ENCODE measurements around the gene UQCRC1. TPM values are rescaled to one million over a fixed set of nuclear protein-coding genes. Genes with fewer than 3 reads are reported as not detected.

UQCRC1 gene
- total RNA-seq, 1 experiment from 2014 or later: 278 TPM

GRCh38 chr3:48567500-48567899, 41.9 kb downstream of the UQCRC1 start:
- POLR2A ChIA-PET: no interaction called here

GRCh38 chr3:48567090-48567489, 42.4 kb downstream of the UQCRC1 start:
- no TSS peak for BruUV-seq (replicated peaks)

More at GRCh38 chr3:48567500-48567899, 41.9 kb downstream of the UQCRC1 start:
- Histone ChIP-seq H3K27me3 (replicated peaks; ENCODE audit: control insufficient read depth, insufficient read depth, low read length) (no peaks in the 10 kb centered on the region), H3K36me3 (ENCODE audit: control insufficient read depth, insufficient read depth, low read length) (no peaks in the 10 kb centered on the region), H3K4me1 (no peaks in the 10 kb centered on the region), H3K9me3 (no peaks in the 10 kb centered on the region), H3K4me3 (ENCODE audit: low read depth, low read length) (no peak overlapping the region)
- TF ChIP-seq CTCF (IDR thresholded peaks at IDR 0.05; ENCODE audit: insufficient read depth in 1 of 2, low read depth in 1 of 2, low read length in 1 of 2, severe bottlenecking in 1 of 2, unreplicated experiment in 1 of 2): no peak
- Mint-ChIP-seq H3K27ac (ENCODE audit: unreplicated experiment) (no peak overlapping the region), H3K36me3 (ENCODE audit: insufficient read depth, unreplicated experiment) (no peaks in the 10 kb centered on the region), H3K4me1 (ENCODE audit: low read depth, unreplicated experiment) (no peaks in the 10 kb centered on the region), H3K4me3 (ENCODE audit: unreplicated experiment) (no peak overlapping the region), H3K9me3 (ENCODE audit: unreplicated experiment) (no peaks in the 10 kb centered on the region), H3K27me3 (ENCODE audit: insufficient read depth, unreplicated experiment) (no peaks in the 10 kb centered on the region)
- DNase-seq: no peak
- intact Hi-C loops (cut with micrococcal nuclease; ENCODE audit: unreplicated experiment): no loop called here
- no TSS peak for BruUV-seq (replicated peaks)
- CTCF ChIA-PET: no interaction called here

GRCh38 chr3:48566401-48566760, 43.1 kb downstream of the UQCRC1 start:
- intact Hi-C loops (cut with micrococcal nuclease; ENCODE audit: unreplicated experiment): no loop called here
- H3K4me1 Mint-ChIP-seq (ENCODE audit: low read depth, unreplicated experiment): no peaks in the 10 kb centered on the region
- POLR2A ChIA-PET: no interaction called here
- no peak overlapping the region for H3K27ac Mint-ChIP-seq (ENCODE audit: unreplicated experiment)
- DNase-seq: no peak
- CTCF ChIA-PET: no interaction called here
- no peak overlapping the region for H3K4me3 Mint-ChIP-seq (ENCODE audit: unreplicated experiment)
- Histone ChIP-seq H3K9me3 (no peaks in the 10 kb centered on the region), H3K4me3 (ENCODE audit: low read depth, low read length) (no peak overlapping the region), H3K36me3 (ENCODE audit: control insufficient read depth, insufficient read depth, low read length) (no peaks in the 10 kb centered on the region), H3K4me1 (no peaks in the 10 kb centered on the region), H3K27me3 (replicated peaks; ENCODE audit: control insufficient read depth, insufficient read depth, low read length) (no peaks in the 10 kb centered on the region)
- BruUV-seq (replicated peaks): no TSS peak
- no peaks in the 10 kb centered on the region for H3K9me3 Mint-ChIP-seq (ENCODE audit: unreplicated experiment)
- no peaks in the 10 kb centered on the region for H3K27me3 Mint-ChIP-seq (ENCODE audit: insufficient read depth, unreplicated experiment)
- H3K36me3 Mint-ChIP-seq (ENCODE audit: insufficient read depth, unreplicated experiment): no peaks in the 10 kb centered on the region
- TF ChIP-seq CTCF (IDR thresholded peaks at IDR 0.05; ENCODE audit: insufficient read depth in 1 of 2, low read depth in 1 of 2, low read length in 1 of 2, severe bottlenecking in 1 of 2, unreplicated experiment in 1 of 2): no peak

More at GRCh38 chr3:48567090-48567489, 42.4 kb downstream of the UQCRC1 start:
- no peak for DNase-seq
- Histone ChIP-seq H3K36me3 (ENCODE audit: control insufficient read depth, insufficient read depth, low read length) (no peaks in the 10 kb centered on the region), H3K4me1 (no peaks in the 10 kb centered on the region), H3K4me3 (ENCODE audit: low read depth, low read length) (no peak overlapping the region), H3K27me3 (replicated peaks; ENCODE audit: control insufficient read depth, insufficient read depth, low read length) (no peaks in the 10 kb centered on the region), H3K9me3 (no peaks in the 10 kb centered on the region)
- no peaks in the 10 kb centered on the region for H3K27me3 Mint-ChIP-seq (ENCODE audit: insufficient read depth, unreplicated experiment)
- H3K27ac Mint-ChIP-seq (ENCODE audit: unreplicated experiment): no peak overlapping the region
- no peak for TF ChIP-seq CTCF (IDR thresholded peaks at IDR 0.05; ENCODE audit: insufficient read depth in 1 of 2, low read depth in 1 of 2, low read length in 1 of 2, severe bottlenecking in 1 of 2, unreplicated experiment in 1 of 2)
- no peaks in the 10 kb centered on the region for H3K36me3 Mint-ChIP-seq (ENCODE audit: insufficient read depth, unreplicated experiment)
- no peaks in the 10 kb centered on the region for H3K9me3 Mint-ChIP-seq (ENCODE audit: unreplicated experiment)
- intact Hi-C loops (cut with micrococcal nuclease; ENCODE audit: unreplicated experiment): no loop called here
- CTCF ChIA-PET: no interaction called here
- POLR2A ChIA-PET: no interaction called here
- H3K4me3 Mint-ChIP-seq (ENCODE audit: unreplicated experiment): no peak overlapping the region
- no peaks in the 10 kb centered on the region for H3K4me1 Mint-ChIP-seq (ENCODE audit: low read depth, unreplicated experiment)

Data from Caco-2 (cell line).